Mononuclear cell (primary cell): ENCODE measurements around the gene TCERG1L. TPM values are rescaled to one million over a fixed set of nuclear protein-coding genes. Genes with fewer than 3 reads are reported as not detected.

ENCODE experiments used
- H3K27me3 ChIP-seq: 2 replicates; pipeline ENCODE4 v1.6.0; 2011; ENCODE audit warnings: low read length, control low read depth; ENCODE audit not compliant: insufficient read depth
- H3K4me1 ChIP-seq: 2 replicates; pipeline ENCODE4 v1.5.1; 2011; ENCODE audit warnings: mild to moderate bottlenecking, low read length, control low read depth; ENCODE audit not compliant: insufficient read depth
- H3K4me3 ChIP-seq: 2 replicates; pipeline ENCODE4 v1.5.1; 2011; ENCODE audit warnings: mild to moderate bottlenecking, low read length, moderate library complexity
- H3K9me3 ChIP-seq: 2 replicates; pipeline ENCODE4 v1.5.1; 2011; ENCODE audit warnings: low read depth, mild to moderate bottlenecking, control low read depth, low read length
- total RNA-seq: library from RNA; depleted of rRNA; stranded (reverse); fragments of >200 nt; gene quantifications from one replicate; pipeline ENCODE4 v1.2.3, GENCODE V29; 2012

TCERG1L gene
- total RNA-seq, 1 donor: under 0.01 TPM

GRCh38 chr10:131134651-131135050 is 176.9 kb downstream of the TCERG1L start:
- no peaks in the 10 kb centered on the region for H3K9me3 ChIP-seq
- H3K4me3 ChIP-seq: no peak overlapping the region
- no peaks in the 10 kb centered on the region for H3K27me3 ChIP-seq
- H3K4me1 ChIP-seq: no peaks in the 10 kb centered on the region

GRCh38 chr10:131134001-131134576 is 177.4 kb downstream of the TCERG1L start:
- no peaks in the 10 kb centered on the region for H3K9me3 ChIP-seq
- no peak overlapping the region for H3K4me3 ChIP-seq
- H3K27me3 ChIP-seq: no peaks in the 10 kb centered on the region
- H3K4me1 ChIP-seq: no peaks in the 10 kb centered on the region

- H3K27me3 ChIP-seq: no peaks in the 10 kb centered on the region
- no peak overlapping the region for H3K4me3 ChIP-seq
- no peaks in the 10 kb centered on the region for H3K4me1 ChIP-seq
- no peaks in the 10 kb centered on the region for H3K9me3 ChIP-seq
Measured at GRCh38 chr10:131132681-131133080, 178.8 kb downstream of the TCERG1L start.

DNA sequence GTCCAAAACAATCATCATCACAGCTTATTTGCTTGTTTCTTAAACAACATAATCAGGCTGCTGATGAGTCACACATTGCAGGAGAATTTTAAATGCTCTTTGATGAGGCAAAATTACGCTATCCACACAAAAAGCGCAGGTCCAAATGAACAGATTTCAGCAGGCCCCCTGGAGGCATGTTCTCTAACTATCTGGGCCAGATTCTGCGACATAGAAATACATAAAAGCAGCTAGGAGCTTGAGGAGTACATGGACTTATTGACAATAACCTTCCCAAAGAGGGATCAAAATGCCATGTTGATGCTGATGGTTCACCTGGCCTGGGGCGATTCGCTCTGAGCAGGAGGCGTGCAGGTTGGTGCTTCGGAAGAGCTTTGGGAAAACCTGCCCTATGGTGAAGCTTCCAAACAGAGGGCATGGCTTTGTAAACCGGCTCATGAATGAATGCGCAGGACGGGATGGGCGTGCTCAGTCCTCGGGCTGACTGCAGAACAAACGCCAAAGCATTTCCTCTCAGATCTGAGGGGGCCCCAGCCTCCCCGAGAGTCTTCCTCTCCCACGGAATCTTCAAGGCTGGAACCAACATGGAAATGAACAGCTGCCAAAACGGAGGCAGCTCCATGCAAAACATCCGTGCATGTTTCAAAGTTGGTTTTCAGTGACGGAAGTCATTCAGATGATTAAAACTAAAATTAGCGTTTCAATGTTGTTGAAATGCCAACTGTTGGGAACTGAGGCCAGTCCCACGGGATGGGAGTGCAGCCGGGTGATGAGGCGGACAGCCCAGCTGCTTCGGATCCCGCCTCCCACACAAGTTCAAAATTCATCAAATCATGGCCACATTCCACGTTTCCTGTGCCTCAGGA is 179.6 kb downstream of the TCERG1L start:
- Histone ChIP-seq H3K27me3 (no peaks in the 10 kb centered on the region), H3K4me1 (no peaks in the 10 kb centered on the region), H3K9me3 (no peaks in the 10 kb centered on the region), H3K4me3 (no peak overlapping the region)

GRCh38 chr10:131130025-131130424 is 181.5 kb downstream of the TCERG1L start:
- no peaks in the 10 kb centered on the region for H3K4me1 ChIP-seq
- H3K27me3 ChIP-seq: no peaks in the 10 kb centered on the region
- H3K9me3 ChIP-seq: no peaks in the 10 kb centered on the region

DNA sequence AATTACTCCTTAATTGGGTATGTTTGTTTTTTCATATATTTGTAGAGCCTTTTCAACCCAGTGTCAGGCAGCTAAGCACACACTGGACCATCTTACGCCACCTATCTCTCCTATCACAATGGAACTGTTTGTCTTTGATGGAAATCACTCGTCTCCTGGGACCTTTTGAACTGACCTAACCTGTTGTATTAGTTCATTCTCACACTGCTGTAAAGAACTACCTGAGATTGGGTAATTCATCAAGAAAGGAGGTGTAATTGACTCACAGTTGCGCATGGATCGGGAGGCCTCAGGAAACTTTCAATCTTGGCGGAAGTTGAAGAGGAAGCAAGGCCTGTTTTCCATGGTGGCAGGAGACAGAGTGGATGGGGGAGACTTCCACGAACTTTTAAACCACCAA is 182.0 kb downstream of the TCERG1L start:
- Histone ChIP-seq H3K4me1 (no peaks in the 10 kb centered on the region), H3K4me3 (no peak overlapping the region), H3K27me3 (no peaks in the 10 kb centered on the region), H3K9me3 (no peaks in the 10 kb centered on the region)

More at GRCh38 chr10:131130025-131130424, 181.5 kb downstream of the TCERG1L start:
- H3K4me3 ChIP-seq: no peak overlapping the region

DNA sequence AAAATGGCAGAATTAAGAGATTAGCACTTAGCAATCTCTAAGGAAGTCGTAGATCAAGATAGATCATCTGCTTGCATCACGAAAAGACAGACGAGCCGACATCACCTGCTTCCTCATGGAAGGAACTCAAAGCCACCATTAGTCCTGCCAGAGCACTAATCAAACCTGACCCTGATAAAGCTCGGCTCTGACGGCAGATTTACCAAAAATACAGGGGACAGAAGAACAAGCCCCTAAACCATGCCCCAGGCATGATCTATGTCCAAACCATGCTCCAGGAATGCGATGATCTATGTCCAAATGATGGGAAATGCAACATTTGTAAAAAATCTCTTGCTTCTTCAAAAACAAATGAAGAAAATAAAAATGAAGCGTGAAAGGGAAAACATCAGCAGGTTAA is 182.8 kb downstream of the TCERG1L start:
- H3K9me3 ChIP-seq: no peaks in the 10 kb centered on the region
- H3K4me1 ChIP-seq: no peaks in the 10 kb centered on the region
- no peaks in the 10 kb centered on the region for H3K27me3 ChIP-seq
- no peak overlapping the region for H3K4me3 ChIP-seq

DNA sequence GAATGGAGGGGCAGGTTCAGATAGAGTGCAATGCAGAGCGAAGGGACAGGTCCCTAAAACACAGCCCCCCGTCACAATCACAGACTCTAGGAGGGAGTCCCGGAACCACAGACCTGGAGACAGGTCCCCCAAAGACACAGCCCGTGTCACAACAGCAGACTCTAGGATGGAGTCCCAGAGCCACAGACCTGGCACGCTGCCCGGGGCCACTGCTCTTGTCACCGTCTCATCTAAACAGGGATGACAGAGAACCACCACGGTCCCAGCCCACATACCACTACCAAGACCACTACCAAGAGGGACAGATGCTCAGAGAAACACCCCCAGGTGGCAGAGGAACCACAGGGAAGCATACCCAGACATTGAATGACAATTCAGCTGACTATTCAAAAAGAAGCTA is 183.9 kb downstream of the TCERG1L start:
- H3K4me1 ChIP-seq: no peaks in the 10 kb centered on the region

DNA sequence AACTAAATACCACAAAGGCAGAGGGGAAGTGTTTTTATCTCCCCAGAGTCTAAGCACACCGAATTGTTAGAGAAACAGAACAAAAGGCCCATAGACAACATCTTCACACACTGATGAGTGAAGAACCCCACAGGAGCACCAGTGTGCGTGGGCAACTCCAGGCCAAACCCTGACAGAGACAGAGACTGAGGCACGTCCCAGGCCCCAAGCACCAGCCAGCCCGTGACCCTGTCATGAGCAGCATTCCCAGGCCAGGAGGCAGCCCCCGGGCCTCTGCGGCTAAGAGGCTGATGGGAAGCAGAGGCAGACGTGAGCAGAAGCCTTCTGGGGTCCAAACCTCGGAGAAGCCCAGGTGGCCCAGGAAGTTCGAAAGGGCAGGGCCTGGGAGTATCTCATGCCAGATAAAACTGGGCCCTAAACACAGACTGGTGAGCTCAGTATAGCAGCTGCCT is 184.4 kb downstream of the TCERG1L start:
- H3K27me3 ChIP-seq: no peaks in the 10 kb centered on the region
- no peaks in the 10 kb centered on the region for H3K4me1 ChIP-seq
- H3K9me3 ChIP-seq: no peaks in the 10 kb centered on the region
- H3K4me3 ChIP-seq: no peak overlapping the region

More for the DNA sequence above, 183.9 kb downstream of the TCERG1L start:
- no peaks in the 10 kb centered on the region for H3K27me3 ChIP-seq
- H3K9me3 ChIP-seq: no peaks in the 10 kb centered on the region
- H3K4me3 ChIP-seq: no peak overlapping the region

- H3K27me3 ChIP-seq: no peaks in the 10 kb centered on the region
- no peak overlapping the region for H3K4me3 ChIP-seq
- no peaks in the 10 kb centered on the region for H3K4me1 ChIP-seq
- H3K9me3 ChIP-seq: no peaks in the 10 kb centered on the region
Measured at GRCh38 chr10:131126321-131127137, 185.0 kb downstream of the TCERG1L start.

DNA sequence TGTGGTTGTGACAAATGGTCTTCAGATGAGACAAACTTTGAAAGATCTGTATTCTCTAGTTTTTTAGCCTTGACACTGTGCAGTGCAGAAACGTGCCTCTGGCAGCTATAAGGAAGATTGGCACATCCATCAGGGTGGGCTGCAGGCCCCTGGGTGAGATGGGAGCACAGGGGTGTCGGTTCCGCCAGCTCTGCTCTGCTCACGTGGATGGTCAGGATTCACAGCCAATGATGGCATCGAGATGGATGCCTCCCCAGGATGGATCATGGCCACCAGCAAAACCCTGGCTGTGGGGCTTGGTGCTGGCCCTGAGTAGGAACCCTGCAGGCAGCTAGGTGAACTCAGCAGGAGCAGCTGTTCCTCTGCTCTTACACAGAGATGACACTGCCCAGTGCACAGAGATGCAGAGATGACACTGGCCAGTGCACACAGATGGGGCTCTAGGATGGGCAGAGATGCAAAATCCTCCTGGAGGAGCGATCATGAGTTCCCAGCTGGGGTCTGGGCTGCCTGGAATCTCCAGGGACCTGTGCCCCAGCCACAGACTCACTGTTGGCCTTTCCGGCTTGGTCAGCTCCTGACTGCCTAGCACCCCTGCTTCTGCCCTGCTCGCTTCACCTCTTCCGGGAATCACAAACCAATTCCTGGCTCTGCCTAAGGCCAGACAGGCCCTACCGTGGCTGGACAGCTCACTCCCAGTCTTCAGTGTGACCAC is 185.9 kb downstream of the TCERG1L start:
- H3K4me1 ChIP-seq: no peaks in the 10 kb centered on the region
- H3K4me3 ChIP-seq: no peak overlapping the region
- no peaks in the 10 kb centered on the region for H3K9me3 ChIP-seq
- H3K27me3 ChIP-seq: no peaks in the 10 kb centered on the region

- Histone ChIP-seq H3K4me3 (no peak overlapping the region), H3K9me3 (no peaks in the 10 kb centered on the region), H3K4me1 (no peaks in the 10 kb centered on the region), H3K27me3 (no peaks in the 10 kb centered on the region)
Measured at GRCh38 chr10:131124945-131125344, 186.6 kb downstream of the TCERG1L start.

GRCh38 chr10:131123496-131123895 is 188.0 kb downstream of the TCERG1L start:
- Histone ChIP-seq H3K27me3 (no peaks in the 10 kb centered on the region), H3K9me3 (no peaks in the 10 kb centered on the region), H3K4me3 (no peak overlapping the region), H3K4me1 (no peaks in the 10 kb centered on the region)

DNA sequence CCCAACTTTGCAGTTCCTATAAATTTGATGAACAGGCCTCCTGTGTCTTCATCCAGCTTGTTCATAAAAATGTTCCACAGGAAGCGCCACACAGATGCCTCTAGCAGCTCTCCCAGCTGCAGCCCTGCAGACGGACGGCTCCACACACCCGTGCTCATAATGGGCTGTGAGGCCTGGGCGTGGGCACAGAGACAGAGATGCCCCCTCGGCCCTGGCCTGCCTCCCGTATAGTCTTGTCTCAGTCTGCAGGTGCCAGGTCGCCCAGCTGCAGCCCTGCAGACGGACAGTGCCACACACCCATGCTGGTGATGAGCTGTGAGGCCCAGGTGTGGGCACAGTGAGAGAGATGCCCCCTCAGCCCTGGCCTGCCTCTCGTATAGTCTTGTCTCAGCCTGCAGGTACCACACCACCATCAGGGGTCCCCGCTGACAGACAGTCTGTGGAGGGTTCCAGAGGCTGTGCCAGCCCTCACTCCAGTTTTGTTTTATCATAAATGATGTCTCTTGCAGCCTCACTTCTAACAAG is 189.9 kb downstream of the TCERG1L start:
- Histone ChIP-seq H3K4me3 (no peak overlapping the region), H3K9me3 (no peaks in the 10 kb centered on the region), H3K27me3 (no peaks in the 10 kb centered on the region), H3K4me1 (no peaks in the 10 kb centered on the region)
